HepG2 (cell line): Measurements from ENCODE around the gene MOB4. TPM values are rescaled to one million over a fixed set of nuclear protein-coding genes. Genes with fewer than 3 reads are reported as not detected.

Experiments
- ATAC-seq: fragments of 200-7000 bp; cut with Tn5 transposase; 3 replicates; pipeline ENCODE4 v1.9.1; 2020; ENCODE audit warnings: mild to moderate bottlenecking, moderate library complexity
- BruUV-seq: library from RNA; stranded (reverse); fragments of 400-500 nt; replicated peaks from 2 replicates; lab custom pipeline; 2021; lab: Mats Ljungman, UMichigan
- CTCF ChIA-PET: fragments of 300-600 bp; formaldehyde crosslinking; extraction: SDS; loops from one replicate; lab custom pipeline; 2021; ENCODE audit warnings: low total read pairs, inconsistent platforms, low intra/inter-chr PET ratio; lab: Yijun Ruan, JAX
- POLR2A ChIA-PET: fragments of 350-600 bp; sonication (Branson Sonifier 250); formaldehyde crosslinking; loops from one replicate; lab custom pipeline; 2020; ENCODE audit warnings: antibody characterized with exemption, inconsistent platforms; lab: Yijun Ruan, JAX
- DNase-seq: peaks from one replicate; pipeline ENCODE4 v3.0.0-alpha.2; 2015; ENCODE audit warnings: low spot score
- FAIRE-seq: peaks from 3 replicates; lab custom pipeline; 2011; peaks lifted over from hg19 to GRCh38; lab: Jason Lieb, UNC
- H2AFZ ChIP-seq: one replicate; pipeline ENCODE4 v1.6.1; 2011; ENCODE audit warnings: low read length, inconsistent platforms
- H3K27ac ChIP-seq: fragments of 300-600 bp; 3 replicates; pipeline ENCODE4 v1.8.0; 2011; ENCODE audit warnings: mixed run types, mild to moderate bottlenecking, mixed read lengths, low read length, inconsistent platforms; ENCODE audit not compliant: insufficient read depth; ENCODE audit errors: extremely low read length
- H3K27me3 ChIP-seq, 2 experiments: fragments of 200-600 bp in 1 of 2; 2 replicates in 1 of 2; 3 replicates in 1 of 2; pipeline versions ENCODE4 v1.6.0 to v1.8.0; 2011; ENCODE audit warnings: low read length in 2 of 2, mild to moderate bottlenecking in 2 of 2, moderate library complexity in 2 of 2, inconsistent platforms in 1 of 2; ENCODE audit not compliant: insufficient read depth in 2 of 2, control insufficient read depth in 1 of 2
- H3K36me3 ChIP-seq, 2 experiments: fragments of 200-600 bp in 1 of 2; replicated peaks in 1 of 2; 2 replicates in 1 of 2; 3 replicates in 1 of 2; pipeline versions ENCODE4 v1.5.1 to v1.8.0; 2011; ENCODE audit warnings: low read length in 2 of 2, inconsistent platforms in 1 of 2; ENCODE audit not compliant: insufficient read depth in 2 of 2, control insufficient read depth in 1 of 2
- H3K4me1 ChIP-seq: 2 replicates; pipeline ENCODE4 v1.5.1; 2012; ENCODE audit warnings: low read length, inconsistent platforms; ENCODE audit not compliant: insufficient read depth
- H3K4me2 ChIP-seq: 2 replicates; pipeline ENCODE4 v1.6.0; 2011; ENCODE audit warnings: low read depth, low read length, inconsistent platforms
- H3K4me3 ChIP-seq, 3 experiments: fragments of 200-600 bp in 1 of 3; sonication (generic), shearing (Covaris generic) in 1 of 3; replicated peaks in 1 of 3; 2 replicates each; pipeline ENCODE4 v1.5.1; 2011 to 2016; ENCODE audit warnings: low read length in 3 of 3, inconsistent platforms in 2 of 3, low read depth in 2 of 3, mild to moderate bottlenecking in 2 of 3, control low read depth in 1 of 3, mixed read lengths in 1 of 3; ENCODE audit not compliant: insufficient read depth in 1 of 3
- H3K79me2 ChIP-seq: one replicate; pipeline ENCODE4 v1.6.1; 2011; ENCODE audit warnings: low read length, inconsistent platforms; ENCODE audit not compliant: insufficient read depth
- H3K9ac ChIP-seq: 2 replicates; pipeline ENCODE4 v1.6.0; 2011; ENCODE audit warnings: mild to moderate bottlenecking, low read depth, low read length, inconsistent platforms; ENCODE audit not compliant: insufficient read depth
- H3K9me3 ChIP-seq: 2 replicates; pipeline ENCODE4 v1.5.1; 2012; ENCODE audit warnings: mild to moderate bottlenecking, low read length
- H4K20me1 ChIP-seq: 2 replicates; pipeline ENCODE4 v1.6.0; 2011; ENCODE audit warnings: inconsistent platforms, mild to moderate bottlenecking, low read length, moderate library complexity; ENCODE audit not compliant: insufficient read depth
- CC2D1A ChIP-seq: sonication (generic); formaldehyde crosslinking; IDR thresholded peaks from 2 replicates; pipeline ENCODE4 v1.8.1; 2023; ENCODE audit warnings: mild to moderate bottlenecking, missing genetic modification reagents
- DRAP1 ChIP-seq: IDR thresholded peaks from 2 replicates; pipeline ENCODE4 v1.6.1; 2016; ENCODE audit warnings: missing genetic modification reagents, missing compliant biosample characterization
- E2F1 ChIP-seq: sonication (generic); formaldehyde crosslinking; IDR thresholded peaks from 2 replicates; pipeline ENCODE4 v1.5.0; 2020; ENCODE audit warnings: missing genetic modification reagents
- HNF4A ChIP-seq: sonication (generic); formaldehyde crosslinking; IDR thresholded peaks from 2 replicates; pipeline ENCODE4 v1.4.0; 2020; ENCODE audit warnings: missing genetic modification reagents
- HNRNPUL1 ChIP-seq: fragments of 200-400 bp; formaldehyde crosslinking; IDR thresholded peaks from 2 replicates; pipeline ENCODE4 v1.6.1; 2017; ENCODE audit warnings: low read depth, mild to moderate bottlenecking, low read length, moderate library complexity
- MYC ChIP-seq: sonication (generic); formaldehyde crosslinking; IDR thresholded peaks from 2 replicates; pipeline ENCODE4 v1.9.0; 2021; ENCODE audit warnings: missing genetic modification reagents, borderline replicate concordance
- MYNN ChIP-seq: sonication (generic); formaldehyde crosslinking; IDR thresholded peaks from 2 replicates; pipeline ENCODE4 v1.4.0; 2020; ENCODE audit warnings: mild to moderate bottlenecking, low read depth, missing genetic modification reagents
- NFYC ChIP-seq: IDR thresholded peaks from 2 replicates; pipeline ENCODE4 v1.6.1; 2016; ENCODE audit warnings: missing genetic modification reagents, missing compliant biosample characterization
- POLR2A ChIP-seq, 2 experiments: IDR thresholded peaks; 2 replicates each; pipeline ENCODE4 v1.6.1; 2011; ENCODE audit warnings: low read depth in 2 of 2, low read length in 2 of 2, mild to moderate bottlenecking in 1 of 2, moderate library complexity in 1 of 2; ENCODE audit not compliant: insufficient read depth in 1 of 2
- SIX4 ChIP-seq: sonication (generic); formaldehyde crosslinking; IDR thresholded peaks from 2 replicates; pipeline ENCODE4 v1.4.0; 2020; ENCODE audit warnings: missing genetic modification reagents
- TOE1 ChIP-seq: sonication (generic); formaldehyde crosslinking; IDR thresholded peaks from 2 replicates; pipeline ENCODE4 v1.4.0; 2020; ENCODE audit warnings: mild to moderate bottlenecking, missing genetic modification reagents
- U2AF1 ChIP-seq: fragments of 200-400 bp; formaldehyde crosslinking; optimal IDR thresholded peaks from 2 replicates; pipeline ENCODE3; 2017; ENCODE audit warnings: mild to moderate bottlenecking, low read depth, low read length
- ZBTB4 ChIP-seq: sonication (generic); formaldehyde crosslinking; IDR thresholded peaks from 2 replicates; pipeline ENCODE4 v1.4.0; 2020; ENCODE audit warnings: missing genetic modification reagents, mild to moderate bottlenecking, borderline replicate concordance
- ZEB1 ChIP-seq: IDR thresholded peaks from 2 replicates; pipeline ENCODE4 v1.6.1; 2012; ENCODE audit warnings: mild to moderate bottlenecking, low read depth, inconsistent platforms; ENCODE audit not compliant: insufficient replicate concordance
- ZNF260 ChIP-seq: sonication (generic); formaldehyde crosslinking; IDR thresholded peaks from 2 replicates; pipeline ENCODE4 v1.4.0; 2020; ENCODE audit warnings: missing genetic modification reagents, low read depth, mild to moderate bottlenecking, borderline replicate concordance
- ZNF530 ChIP-seq: sonication (generic); formaldehyde crosslinking; IDR thresholded peaks from 2 replicates; pipeline ENCODE4 v1.5.0; 2020; ENCODE audit warnings: low read depth, mild to moderate bottlenecking, missing genetic modification reagents
- WGBS: methylation state at CpG from one replicate; pipeline ENCODE4 v1.1.6; 2017; ENCODE audit warnings: low lambda C conversion rate; 5-methylcytosine and 5-hydroxymethylcytosine counted together
- in situ Hi-C: cut with HindIII; loops from 2 replicates; pipeline ENCODE4 v1.10.0; 2017; ENCODE audit warnings: low pct_unique_long_range_greater_than_20kb; ENCODE audit not compliant: extremely low pct_ligation_motif_present
- intact Hi-C: fragments of 100-400 bp; cut with micrococcal nuclease; formaldehyde crosslinking; loops from one replicate; pipeline ENCODE4 v1.10.0; 2022; ENCODE audit not compliant: unreplicated experiment
- polyA plus RNA-seq, 8 experiments: library from polyadenylated mRNA; depleted of rRNA in 3 of 8; stranded (reverse) in 7 of 8; unstranded in 1 of 8; fragments of >200 nt; fragmentation: Illumina TruSeq in 4 of 8; extraction: Trizol in 4 of 8; gene quantifications; 2 replicates each; pipeline versions ENCODE4 v1.2.1 to v1.2.3, GENCODE V29; 2011 to 2016; ENCODE audit warnings: low read depth in 4 of 8, missing spikeins in 1 of 8, mixed read lengths in 1 of 8; ENCODE audit not compliant: insufficient read depth in 1 of 8
- total RNA-seq, 5 experiments: library from RNA; depleted of rRNA; stranded (reverse); fragments of >200 nt; fragmentation: Illumina TruSeq; extraction: Trizol; gene quantifications; 2 replicates each; pipeline ENCODE4 v1.2.3, GENCODE V29; 2016; ENCODE audit warnings: low read depth in 1 of 5
- TF ChIP-seq, protein P1 (sequence below): IDR thresholded peaks from 2 replicates; pipeline ENCODE4 v1.6.1; 2016; ENCODE audit warnings: missing compliant biosample characterization, missing genetic modification reagents, borderline replicate concordance
- TF ChIP-seq, protein P2 (sequence below): sonication (generic); formaldehyde crosslinking; IDR thresholded peaks from 2 replicates; pipeline ENCODE4 v1.9.0; 2021; ENCODE audit warnings: missing genetic modification reagents, mild to moderate bottlenecking, borderline replicate concordance

Gene MOB4
- total and polyA plus RNA-seq, 2 of the 13 experiments (the other 11 are each of a cell fraction or from before 2014, with no cell fraction given): 35.7 to 38.6 TPM

GRCh38 chr2:197600306-197600705 lies 84.4 kb downstream of the MOB4 start (continued):
- no peak for TF ChIP-seq MYC (CRISPR knock-in tag)
- no peak for TF ChIP-seq HNRNPUL1

GRCh38 chr2:197601726-197602125 lies 85.9 kb downstream of the MOB4 start:
- intact Hi-C loops: no loop called here
- no peak overlapping the region for H3K9ac ChIP-seq
- TF ChIP-seq, protein P1, sequence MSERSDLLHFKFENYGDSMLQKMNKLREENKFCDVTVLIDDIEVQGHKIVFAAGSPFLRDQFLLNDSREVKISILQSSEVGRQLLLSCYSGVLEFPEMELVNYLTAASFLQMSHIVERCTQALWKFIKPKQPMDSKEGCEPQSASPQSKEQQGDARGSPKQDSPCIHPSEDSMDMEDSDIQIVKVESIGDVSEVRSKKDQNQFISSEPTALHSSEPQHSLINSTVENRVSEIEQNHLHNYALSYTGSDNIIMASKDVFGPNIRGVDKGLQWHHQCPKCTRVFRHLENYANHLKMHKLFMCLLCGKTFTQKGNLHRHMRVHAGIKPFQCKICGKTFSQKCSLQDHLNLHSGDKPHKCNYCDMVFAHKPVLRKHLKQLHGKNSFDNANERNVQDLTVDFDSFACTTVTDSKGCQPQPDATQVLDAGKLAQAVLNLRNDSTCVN (CRISPR knock-in tag): no peak
- TF ChIP-seq HNF4A (CRISPR knock-in tag) (no peak), U2AF1 (no peak), CC2D1A (no peak), POLR2A (IDR thresholded peaks at IDR 0.05; ENCODE audit: insufficient read depth in 1 of 2, low read depth in 2 of 2, low read length in 2 of 2) (no peak), ZNF260 (CRISPR knock-in tag) (no peak), MYNN (no peak), ZEB1 (no peak), ZNF530 (no peak), NFYC (CRISPR knock-in tag) (no peak), ZBTB4 (CRISPR knock-in tag) (no peak), TOE1 (no peak), E2F1 (CRISPR knock-in tag) (no peak), DRAP1 (CRISPR knock-in tag) (no peak), SIX4 (CRISPR knock-in tag) (no peak)
- TF ChIP-seq, protein P2, sequence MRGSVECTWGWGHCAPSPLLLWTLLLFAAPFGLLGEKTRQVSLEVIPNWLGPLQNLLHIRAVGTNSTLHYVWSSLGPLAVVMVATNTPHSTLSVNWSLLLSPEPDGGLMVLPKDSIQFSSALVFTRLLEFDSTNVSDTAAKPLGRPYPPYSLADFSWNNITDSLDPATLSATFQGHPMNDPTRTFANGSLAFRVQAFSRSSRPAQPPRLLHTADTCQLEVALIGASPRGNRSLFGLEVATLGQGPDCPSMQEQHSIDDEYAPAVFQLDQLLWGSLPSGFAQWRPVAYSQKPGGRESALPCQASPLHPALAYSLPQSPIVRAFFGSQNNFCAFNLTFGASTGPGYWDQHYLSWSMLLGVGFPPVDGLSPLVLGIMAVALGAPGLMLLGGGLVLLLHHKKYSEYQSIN (CRISPR knock-in tag): no peak

More at GRCh38 chr2:197601726-197602125, 85.9 kb downstream of the MOB4 start:
- Histone ChIP-seq H3K4me2 (no peak overlapping the region), H3K4me1 (peaks cover 23% of the 10 kb centered on the region), H3K79me2 (no peaks in the 10 kb centered on the region), H3K36me3 (no peaks in the 10 kb centered on the region), H2AFZ (no peak overlapping the region), H3K27me3 (peaks cover 0 to 22% of the 10 kb centered on the region in 2 experiments; a peak in 2 of 5 replicates), H3K4me3 (no peak overlapping the region), H3K27ac (no peak overlapping the region), H3K9me3 (no peaks in the 10 kb centered on the region), H4K20me1 (no peaks in the 10 kb centered on the region)
- BruUV-seq: no TSS peak
- no peak for FAIRE-seq
- no peak for ATAC-seq
- in situ Hi-C loops: no loop called here
- 33% methylated on average over 2 of the region's 2 CpGs for WGBS
- CTCF ChIA-PET: no interaction called here
- no peak for DNase-seq
- POLR2A ChIA-PET: no interaction called here
